HL-60 (cell line): Measurements from ENCODE around the gene MLLT3.

Experiments
- GABPA ChIP-seq: IDR thresholded peaks from 2 replicates; pipeline ENCODE4 v1.6.1; 2012; ENCODE audit warnings: low read depth
- POLR2AphosphoS5 ChIP-seq: IDR thresholded peaks from 2 replicates; pipeline ENCODE4 v1.6.1; 2012; ENCODE audit warnings: low read depth
- TF ChIP-seq, protein P1 (sequence below): IDR thresholded peaks from one replicate; pipeline ENCODE4 v1.5.1; 2011; ENCODE audit warnings: low read length, control low read depth, inconsistent platforms; ENCODE audit not compliant: insufficient read depth

- TF ChIP-seq, protein P1, sequence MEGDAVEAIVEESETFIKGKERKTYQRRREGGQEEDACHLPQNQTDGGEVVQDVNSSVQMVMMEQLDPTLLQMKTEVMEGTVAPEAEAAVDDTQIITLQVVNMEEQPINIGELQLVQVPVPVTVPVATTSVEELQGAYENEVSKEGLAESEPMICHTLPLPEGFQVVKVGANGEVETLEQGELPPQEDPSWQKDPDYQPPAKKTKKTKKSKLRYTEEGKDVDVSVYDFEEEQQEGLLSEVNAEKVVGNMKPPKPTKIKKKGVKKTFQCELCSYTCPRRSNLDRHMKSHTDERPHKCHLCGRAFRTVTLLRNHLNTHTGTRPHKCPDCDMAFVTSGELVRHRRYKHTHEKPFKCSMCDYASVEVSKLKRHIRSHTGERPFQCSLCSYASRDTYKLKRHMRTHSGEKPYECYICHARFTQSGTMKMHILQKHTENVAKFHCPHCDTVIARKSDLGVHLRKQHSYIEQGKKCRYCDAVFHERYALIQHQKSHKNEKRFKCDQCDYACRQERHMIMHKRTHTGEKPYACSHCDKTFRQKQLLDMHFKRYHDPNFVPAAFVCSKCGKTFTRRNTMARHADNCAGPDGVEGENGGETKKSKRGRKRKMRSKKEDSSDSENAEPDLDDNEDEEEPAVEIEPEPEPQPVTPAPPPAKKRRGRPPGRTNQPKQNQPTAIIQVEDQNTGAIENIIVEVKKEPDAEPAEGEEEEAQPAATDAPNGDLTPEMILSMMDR: no peak
- no peak for TF ChIP-seq GABPA
- TF ChIP-seq POLR2AphosphoS5: no peak
These were observed 291.1 kb downstream of the MLLT3 start for GRCh38 chr9:20331095-20331685.
